Nephron (organoid): Measurements from ENCODE around the gene PHF13.

ENCODE experiments used
- H3K27ac Mint-ChIP-seq, 3 experiments: 2 replicates each; pipeline ENCODE4 v1.8.0; 2020; ENCODE audit warnings: mixed read lengths in 3 of 3, mild to moderate bottlenecking in 2 of 3, moderate library complexity in 1 of 3
- H3K27me3 Mint-ChIP-seq: 2 replicates; pipeline ENCODE4 v1.8.0; 2021; ENCODE audit warnings: low read depth, mild to moderate bottlenecking, moderate library complexity, mixed read lengths
- H3K36me3 Mint-ChIP-seq: 2 replicates; pipeline ENCODE4 v1.8.0; 2020; ENCODE audit warnings: low read depth, mixed read lengths
- H3K4me1 Mint-ChIP-seq: 2 replicates; pipeline ENCODE4 v1.8.0; 2020; ENCODE audit warnings: mixed read lengths
- H3K4me3 Mint-ChIP-seq, 3 experiments: 2 replicates each; pipeline ENCODE4 v1.8.0; 2020; ENCODE audit warnings: mild to moderate bottlenecking in 3 of 3, mixed read lengths in 3 of 3, moderate library complexity in 2 of 3
- H3K9me3 Mint-ChIP-seq: 2 replicates; pipeline ENCODE4 v1.8.0; 2020; ENCODE audit warnings: mixed read lengths
- TF ChIP-seq, protein P1 (sequence below), 3 experiments: fragments of 200-600 bp; sonication (generic); IDR thresholded peaks; one replicate each; pipeline ENCODE4 v1.5.0; 2021; ENCODE audit warnings: antibody characterized with exemption in 3 of 3; ENCODE audit not compliant: unreplicated experiment in 3 of 3

The PHF13 gene

GRCh38 chr1:6630027-6630426, 16.5 kb downstream of the PHF13 start:
- TF ChIP-seq, protein P1, sequence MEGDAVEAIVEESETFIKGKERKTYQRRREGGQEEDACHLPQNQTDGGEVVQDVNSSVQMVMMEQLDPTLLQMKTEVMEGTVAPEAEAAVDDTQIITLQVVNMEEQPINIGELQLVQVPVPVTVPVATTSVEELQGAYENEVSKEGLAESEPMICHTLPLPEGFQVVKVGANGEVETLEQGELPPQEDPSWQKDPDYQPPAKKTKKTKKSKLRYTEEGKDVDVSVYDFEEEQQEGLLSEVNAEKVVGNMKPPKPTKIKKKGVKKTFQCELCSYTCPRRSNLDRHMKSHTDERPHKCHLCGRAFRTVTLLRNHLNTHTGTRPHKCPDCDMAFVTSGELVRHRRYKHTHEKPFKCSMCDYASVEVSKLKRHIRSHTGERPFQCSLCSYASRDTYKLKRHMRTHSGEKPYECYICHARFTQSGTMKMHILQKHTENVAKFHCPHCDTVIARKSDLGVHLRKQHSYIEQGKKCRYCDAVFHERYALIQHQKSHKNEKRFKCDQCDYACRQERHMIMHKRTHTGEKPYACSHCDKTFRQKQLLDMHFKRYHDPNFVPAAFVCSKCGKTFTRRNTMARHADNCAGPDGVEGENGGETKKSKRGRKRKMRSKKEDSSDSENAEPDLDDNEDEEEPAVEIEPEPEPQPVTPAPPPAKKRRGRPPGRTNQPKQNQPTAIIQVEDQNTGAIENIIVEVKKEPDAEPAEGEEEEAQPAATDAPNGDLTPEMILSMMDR (IDR thresholded peaks at IDR 0.05; ENCODE audit: unreplicated experiment in 3 of 3), result no peak
- H3K36me3 Mint-ChIP-seq, result peaks cover 41% of the 10 kb centered on the region

GRCh38 chr1:6631058-6631457, 17.5 kb downstream of the PHF13 start:
- Mint-ChIP-seq H3K4me3 (no peak overlapping the region), H3K9me3 (no peaks in the 10 kb centered on the region), H3K36me3 (peaks cover 46% of the 10 kb centered on the region)

More at GRCh38 chr1:6630027-6630426, 16.5 kb downstream of the PHF13 start:
- Mint-ChIP-seq H3K9me3 (no peaks in the 10 kb centered on the region), H3K4me1 (peaks cover 39% of the 10 kb centered on the region), H3K27ac (no peak overlapping the region), H3K27me3 (no peaks in the 10 kb centered on the region), H3K4me3 (no peak overlapping the region)

GRCh38 chr1:6632588-6633514, 19.3 kb downstream of the PHF13 start:
- Mint-ChIP-seq H3K9me3 (no peaks in the 10 kb centered on the region), H3K4me3 (no peak overlapping the region), H3K27me3 (no peaks in the 10 kb centered on the region), H3K36me3 (peaks cover 54% of the 10 kb centered on the region), H3K4me1 (peaks cover 36% of the 10 kb centered on the region), H3K27ac (no peak overlapping the region)
- TF ChIP-seq, protein P1 (IDR thresholded peaks at IDR 0.05; ENCODE audit: unreplicated experiment in 3 of 3), result no peak

More at GRCh38 chr1:6631058-6631457, 17.5 kb downstream of the PHF13 start:
- TF ChIP-seq, protein P1 (IDR thresholded peaks at IDR 0.05; ENCODE audit: unreplicated experiment in 3 of 3), result no peak
- Mint-ChIP-seq H3K4me1 (peaks cover 37% of the 10 kb centered on the region), H3K27ac (no peak overlapping the region), H3K27me3 (no peaks in the 10 kb centered on the region)

DNA sequence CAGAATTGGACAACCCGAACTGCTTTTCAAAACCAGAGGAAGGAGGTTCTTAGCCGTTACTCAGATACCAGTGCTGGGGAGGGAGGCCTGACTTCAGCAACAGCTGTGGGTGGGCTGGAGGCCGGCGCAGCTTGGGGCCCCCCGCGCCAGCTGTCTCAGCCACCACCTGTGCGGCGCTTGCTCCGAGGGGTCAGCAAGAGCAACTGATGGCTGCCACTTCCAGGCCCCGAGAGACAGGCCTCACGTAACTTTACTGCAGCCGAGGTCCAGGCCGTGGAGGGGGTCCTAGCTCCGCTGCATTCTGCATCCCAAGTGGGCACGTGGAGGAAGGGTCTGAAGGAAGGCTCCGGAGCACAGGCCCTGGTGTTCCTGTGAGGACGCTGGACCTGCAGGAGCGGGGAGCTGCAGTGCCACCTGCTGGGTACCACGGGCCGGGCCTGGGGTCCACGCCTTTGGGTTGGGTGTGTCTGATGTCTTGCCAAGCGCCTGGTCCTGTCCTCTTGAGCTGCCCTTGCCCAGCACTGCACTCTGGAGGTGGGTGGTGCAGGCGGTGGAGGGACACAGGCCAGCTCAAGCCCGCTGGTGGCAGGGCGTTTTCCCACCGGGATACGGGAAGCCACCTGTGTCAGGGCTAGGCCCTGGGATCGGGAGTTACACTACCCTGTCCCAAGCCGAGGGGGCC, 21.0 kb downstream of the PHF13 start:
- peaks cover 58% of the 10 kb centered on the region for H3K36me3 Mint-ChIP-seq
- peak overlapping the region in 2 of 3 experiments; percentile 27 to 67 for H3K27ac Mint-ChIP-seq
- no peaks in the 10 kb centered on the region for H3K27me3 Mint-ChIP-seq
- H3K9me3 Mint-ChIP-seq, result no peaks in the 10 kb centered on the region
- TF ChIP-seq, protein P1 (IDR thresholded peaks at IDR 0.05; ENCODE audit: unreplicated experiment in 3 of 3), result peak; percentile 40 to 43 (median 42)
- peaks cover 40% of the 10 kb centered on the region for H3K4me1 Mint-ChIP-seq
- H3K4me3 Mint-ChIP-seq, result peak overlapping the region in 1 of 3 experiments; percentile 55

- TF ChIP-seq, protein P1 (IDR thresholded peaks at IDR 0.05; ENCODE audit: unreplicated experiment in 3 of 3), result no peak
- no peak overlapping the region for H3K4me3 Mint-ChIP-seq
- H3K4me1 Mint-ChIP-seq, result peaks cover 40% of the 10 kb centered on the region
- peaks cover 54% of the 10 kb centered on the region for H3K36me3 Mint-ChIP-seq
- no peaks in the 10 kb centered on the region for H3K9me3 Mint-ChIP-seq
- no peaks in the 10 kb centered on the region for H3K27me3 Mint-ChIP-seq
- no peak overlapping the region for H3K27ac Mint-ChIP-seq
Measured at GRCh38 chr1:6635161-6635909, 21.8 kb downstream of the PHF13 start.
